Measurements from ENCODE around the gene LGSN.

GRCh38 chr6:63261820-63262219 is 58.0 kb downstream of the LGSN start:
- TF ChIP-seq CTCF (IDR thresholded peaks at IDR 0.05) (no peak), POLR2AphosphoS5 (IDR thresholded peaks at IDR 0.05) (no peak)
